LNCaP clone FGC (cell line): ENCODE results near the gene BCS1L.

Source experiments
- DNase-seq: peaks from one replicate; pipeline ENCODE4 v3.0.0-alpha.2; 2011; ENCODE audit warnings: low read depth
- H3K4me3 ChIP-seq: 2 replicates; pipeline ENCODE4 v1.5.1; 2011; ENCODE audit warnings: mild to moderate bottlenecking, low read depth, low read length, control low read depth
- CTCF ChIP-seq: IDR thresholded peaks from 2 replicates; pipeline ENCODE4 v1.5.1; 2012; ENCODE audit warnings: mild to moderate bottlenecking; ENCODE audit not compliant: control insufficient read depth, insufficient read depth; ENCODE audit errors: extremely low read depth

BCS1L gene

GRCh38 chr2:218659258-218659987 is at the start of gene BCS1L, which contains the start of gene ZNF142:
TSS of gene BCS1L (plus strand) at chr2:218659683. CDS start at chr2:218660988, 1,305 bp downstream.
TSS of gene ZNF142 (minus strand) at chr2:218659623. CDS start at chr2:218656429, 3,194 bp downstream.
- peak; percentile 36 for DNase-seq
- no peak for TF ChIP-seq CTCF
- H3K4me3 ChIP-seq = peak within 1 kb of the TSS; percentile 94

GRCh38 chr2:218615868-218616315 is 43.6 kb upstream of the BCS1L start:
- no peak overlapping the region for H3K4me3 ChIP-seq
- TF ChIP-seq CTCF = no peak
- no peak for DNase-seq

GRCh38 chr2:218618102-218618860 is 41.2 kb upstream of the BCS1L start:
- no peak for DNase-seq
- H3K4me3 ChIP-seq = no peak overlapping the region
- TF ChIP-seq CTCF = no peak

GRCh38 chr2:218621007-218621406 is 38.5 kb upstream of the BCS1L start:
- H3K4me3 ChIP-seq = no peak overlapping the region
- TF ChIP-seq CTCF = no peak
- DNase-seq = no peak

- no peak for DNase-seq
- no peak for TF ChIP-seq CTCF
- no peak overlapping the region for H3K4me3 ChIP-seq
Observed at GRCh38 chr2:218622606-218623365, 36.7 kb upstream of the BCS1L start.

- no peak overlapping the region for H3K4me3 ChIP-seq
- DNase-seq = no peak
- TF ChIP-seq CTCF = no peak
Observed at GRCh38 chr2:218623366-218623705, 36.1 kb upstream of the BCS1L start.
